ENCODE measurements around the gene KNTC1.
"Not testable (repeated sequence)": the region's sequence is repeated elsewhere in the genome, so short reads cannot be mapped to it uniquely, and the experiment has no call there.

KNTC1 gene

DNA sequence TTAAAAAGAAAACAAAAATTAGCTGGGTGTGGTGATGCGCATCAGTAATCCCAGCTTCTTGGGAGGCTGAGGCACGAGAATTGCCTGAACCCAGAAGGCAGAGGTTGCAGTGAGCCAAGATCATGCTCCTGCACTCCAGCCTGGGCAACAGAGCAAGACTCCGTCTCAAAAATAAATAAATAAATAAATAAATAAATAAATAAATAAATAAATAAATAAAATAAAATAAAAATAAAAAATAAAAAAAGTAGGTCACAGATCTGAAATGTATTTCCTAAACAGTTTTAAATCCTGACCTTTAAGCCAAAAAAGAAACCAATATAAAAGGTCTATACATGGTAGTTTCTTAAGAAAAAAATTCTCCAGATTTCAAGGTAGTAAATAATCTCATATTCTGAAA is 14.0 kb upstream of the KNTC1 start:
- not testable (repeated sequence) for DNase-seq

DNA sequence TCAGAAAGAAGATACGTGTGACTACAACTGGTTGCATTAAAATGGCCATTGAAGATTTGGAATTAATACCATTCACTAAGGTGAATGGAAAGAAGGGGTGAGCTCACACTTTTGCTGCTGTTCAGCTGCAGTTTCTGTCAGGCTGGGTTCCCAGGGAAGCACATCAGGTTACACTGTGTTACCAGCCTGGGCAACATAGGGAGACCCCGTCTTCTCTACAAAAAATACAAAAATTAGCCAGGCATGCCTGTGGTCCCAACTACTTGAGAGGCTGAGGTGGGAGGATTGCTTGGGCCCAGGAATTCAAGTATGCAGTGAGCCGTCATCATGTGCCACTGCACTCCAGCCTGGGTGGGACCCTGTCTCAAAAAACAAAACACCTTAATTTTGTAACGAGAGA is 13.4 kb upstream of the KNTC1 start:
- no peak for DNase-seq

DNA sequence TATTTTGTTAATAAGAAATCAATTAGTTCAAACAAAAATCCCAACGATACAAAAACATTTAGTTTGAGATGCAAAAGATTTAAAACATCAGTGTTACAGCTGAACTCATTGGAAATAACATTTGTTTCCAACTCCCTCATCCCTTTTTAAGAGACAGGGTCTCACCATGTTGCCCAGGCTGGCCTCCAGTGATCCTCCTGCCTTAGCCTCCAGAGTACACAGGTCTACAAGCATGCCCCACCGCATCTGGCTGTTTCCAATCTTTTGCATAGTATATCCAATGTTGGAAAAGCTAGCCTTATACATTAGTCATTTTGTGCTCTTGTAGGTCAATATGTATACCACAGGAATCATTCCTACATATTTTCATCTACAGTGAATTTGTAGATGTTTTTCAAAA is 11.8 kb upstream of the KNTC1 start:
- DNase-seq, result no peak

DNA sequence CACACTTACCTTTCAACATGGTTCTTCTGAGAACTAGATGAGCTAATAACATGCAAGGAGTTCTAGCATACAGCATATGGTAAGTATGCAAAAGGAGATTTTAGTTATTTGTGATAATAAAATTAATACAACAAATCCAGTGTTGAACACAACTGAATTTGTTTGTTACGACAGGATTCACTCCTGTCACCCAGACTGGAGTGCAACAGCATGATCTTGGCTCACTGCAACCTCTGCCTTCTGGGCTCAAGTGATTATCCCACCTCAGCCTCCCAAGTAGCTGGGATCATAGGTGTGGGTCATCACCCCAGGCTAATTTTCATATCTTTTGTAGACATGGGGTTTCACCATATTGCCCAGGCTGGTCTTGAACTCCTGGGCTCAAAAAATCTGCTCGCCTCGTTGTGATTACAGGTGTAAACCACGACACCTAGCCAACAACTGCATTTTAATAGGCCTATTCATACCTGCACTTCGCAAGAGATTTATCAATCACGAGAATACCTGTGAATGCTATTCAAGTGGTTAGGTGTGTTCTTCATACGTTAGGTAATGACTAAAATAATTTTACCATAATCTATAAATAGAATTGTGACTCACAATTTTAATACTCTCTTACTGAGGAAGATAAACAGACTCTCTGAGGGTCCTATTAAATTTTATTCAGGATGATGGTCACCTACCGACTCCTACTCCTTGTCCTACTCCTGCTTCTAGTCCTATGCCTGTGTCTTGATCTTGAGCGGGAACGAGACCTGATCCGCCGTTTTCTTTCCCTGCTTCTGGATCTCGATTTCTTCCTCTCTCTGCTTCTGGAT is 10.3 kb upstream of the KNTC1 start:
- no peak for DNase-seq

DNA sequence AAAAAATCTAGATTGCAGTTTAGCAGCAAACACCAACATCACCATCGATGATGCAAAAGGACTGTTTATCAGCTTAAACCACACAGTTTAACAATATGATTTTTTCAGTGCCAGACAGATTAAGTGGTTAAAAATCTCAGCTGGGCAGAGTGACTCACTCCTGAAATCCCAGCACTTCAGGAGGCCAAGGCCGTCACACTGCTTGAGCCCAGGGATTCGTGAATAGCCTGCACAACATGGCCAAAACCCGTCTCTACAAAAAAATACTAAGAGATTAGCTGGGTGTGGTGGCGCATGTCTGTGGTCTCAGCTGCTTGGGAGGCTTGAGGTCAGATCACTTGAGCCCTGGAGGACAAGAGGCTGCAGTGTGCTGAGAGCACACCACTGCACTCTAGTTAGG is 9.2 kb upstream of the KNTC1 start:
- DNase-seq, result no peak

DNA sequence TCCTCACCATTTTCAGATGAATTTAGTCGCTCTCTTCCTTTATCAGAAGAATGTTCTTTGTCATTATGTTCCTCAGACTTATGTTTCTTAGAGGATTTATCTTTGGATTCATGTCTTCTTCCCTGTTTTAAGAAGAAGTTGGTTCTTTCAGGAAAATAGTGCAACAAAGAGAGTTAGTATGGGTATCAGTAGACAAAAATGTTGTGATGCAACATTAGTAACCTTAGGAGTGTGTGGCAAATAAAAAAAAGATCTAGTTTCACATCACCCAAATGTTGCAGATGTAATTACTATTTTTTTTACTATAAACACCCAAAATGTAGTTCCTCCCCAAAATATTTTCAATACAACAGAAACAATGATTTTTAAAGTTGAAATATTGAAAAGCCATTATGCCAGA is 8.1 kb upstream of the KNTC1 start:
- no peak for DNase-seq

DNA sequence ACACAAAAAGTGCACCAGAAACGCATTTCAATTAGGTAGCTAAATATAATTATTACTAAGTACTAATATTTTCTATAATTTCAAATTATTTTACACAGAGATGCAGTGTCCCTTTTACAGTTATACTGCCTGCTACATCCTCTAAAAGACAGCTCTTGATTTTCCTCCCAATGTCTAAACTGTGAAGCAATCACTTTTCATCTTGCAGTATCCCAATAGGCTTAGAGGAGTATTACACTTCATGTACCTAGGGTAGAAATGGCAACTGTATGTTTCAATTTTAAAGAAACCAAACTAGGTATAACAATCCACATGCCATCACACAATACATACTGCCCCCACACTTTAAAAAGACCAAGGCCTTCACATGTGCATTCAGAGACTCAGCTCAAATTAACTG is 7.6 kb upstream of the KNTC1 start:
- no peak for DNase-seq

DNA sequence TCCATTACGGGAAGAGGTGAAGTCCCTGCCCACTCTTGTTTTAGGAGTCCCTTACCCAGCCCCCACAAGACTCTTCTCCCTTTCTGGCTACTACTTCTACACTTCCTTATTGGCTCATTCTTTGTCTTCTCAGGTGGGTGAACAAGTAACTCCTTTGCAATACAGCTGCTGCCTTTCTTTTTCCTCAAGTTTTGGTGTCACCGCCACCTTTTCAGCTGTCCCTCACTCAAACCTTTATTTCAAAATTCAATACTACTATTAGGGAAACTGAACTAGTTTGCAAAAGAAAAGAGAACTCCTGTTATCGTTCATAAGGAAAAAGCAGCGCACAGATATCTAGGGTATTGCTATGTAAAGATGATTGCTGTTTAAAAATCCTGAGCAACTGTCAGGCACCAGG is 6.4 kb upstream of the KNTC1 start:
- no peak for DNase-seq

DNA sequence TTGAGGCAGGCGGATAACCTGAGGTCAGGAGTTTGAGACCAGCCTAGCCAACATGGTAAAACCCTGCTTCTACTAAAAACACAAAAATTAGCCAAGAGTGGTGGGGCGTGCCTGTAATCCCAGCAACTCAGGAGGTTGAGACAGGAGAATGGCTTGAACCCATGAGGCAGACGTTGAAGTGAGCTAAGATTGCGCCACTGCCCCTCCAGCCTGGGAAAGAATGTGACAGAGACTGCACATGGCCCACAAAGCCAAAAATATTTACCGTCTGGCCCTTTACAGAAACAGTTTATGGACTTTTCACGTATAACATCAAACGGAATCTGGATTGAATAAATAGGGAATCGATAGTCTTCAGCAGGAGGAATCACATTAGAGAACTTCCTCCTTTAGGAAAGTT is 3.8 kb upstream of the KNTC1 start:
- DNase-seq, result no peak

DNA sequence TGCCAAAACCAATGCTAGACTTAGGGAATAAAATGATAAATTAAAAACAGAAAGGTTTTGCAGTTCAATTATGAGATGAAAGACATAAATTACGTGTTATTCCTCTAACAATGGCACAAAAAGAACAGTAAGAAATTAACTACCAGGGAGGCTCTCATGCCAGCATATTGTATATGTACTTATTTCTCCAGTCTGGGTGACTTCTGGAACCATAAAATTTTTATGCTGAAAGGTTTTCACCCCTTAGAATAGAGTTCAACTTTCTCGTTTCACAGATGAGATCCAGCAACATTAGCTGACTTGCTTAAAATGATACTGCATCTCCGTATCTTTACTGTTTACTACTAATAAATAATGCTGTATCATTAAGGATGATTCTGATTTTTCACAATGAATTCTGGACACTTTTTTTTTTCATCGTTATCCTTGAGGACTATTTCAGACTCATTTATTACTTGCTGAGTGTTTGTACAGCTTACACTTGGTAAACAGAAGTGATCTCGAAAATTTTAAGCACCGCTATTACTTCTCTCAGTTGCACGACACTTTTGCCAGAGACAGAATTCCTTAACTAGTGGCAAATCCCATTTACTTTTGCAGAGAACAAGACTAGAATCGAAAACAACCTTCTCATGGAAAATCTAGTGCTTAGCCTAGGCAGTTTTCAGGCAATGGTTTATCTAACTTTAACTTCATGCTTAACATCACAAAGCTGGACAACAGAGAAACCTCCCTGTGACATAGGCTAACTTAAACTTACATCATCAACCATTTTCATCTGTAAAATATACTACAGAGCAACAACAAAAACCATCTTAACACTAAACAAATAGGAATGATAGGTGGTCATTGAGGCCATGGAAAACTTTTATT is 3.0 kb upstream of the KNTC1 start:
- DNase-seq, result no peak

DNA sequence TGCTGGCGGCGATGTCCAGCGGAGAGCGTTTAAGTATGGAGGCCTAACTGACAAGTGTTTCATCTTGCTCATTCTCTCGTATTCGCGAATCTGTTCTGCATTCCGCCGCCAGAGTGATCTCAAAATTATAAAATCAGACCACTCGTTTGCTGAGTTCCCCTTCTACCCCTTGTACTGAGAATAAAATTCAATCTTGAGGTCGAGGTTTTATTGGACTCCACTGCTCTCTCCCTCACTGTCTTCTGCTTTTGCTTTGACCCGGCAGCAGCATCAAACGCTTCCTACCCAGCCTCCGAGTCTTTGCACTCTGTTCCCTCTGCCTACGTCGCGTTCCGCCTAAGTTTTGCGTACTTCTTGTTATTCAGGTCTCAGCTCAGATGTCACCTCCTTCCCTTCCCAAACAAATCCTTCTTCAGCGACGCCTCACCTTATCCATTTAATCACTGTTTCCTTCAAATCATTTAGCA is 462 bp downstream of the KNTC1 start:
- no peak for DNase-seq

DNA sequence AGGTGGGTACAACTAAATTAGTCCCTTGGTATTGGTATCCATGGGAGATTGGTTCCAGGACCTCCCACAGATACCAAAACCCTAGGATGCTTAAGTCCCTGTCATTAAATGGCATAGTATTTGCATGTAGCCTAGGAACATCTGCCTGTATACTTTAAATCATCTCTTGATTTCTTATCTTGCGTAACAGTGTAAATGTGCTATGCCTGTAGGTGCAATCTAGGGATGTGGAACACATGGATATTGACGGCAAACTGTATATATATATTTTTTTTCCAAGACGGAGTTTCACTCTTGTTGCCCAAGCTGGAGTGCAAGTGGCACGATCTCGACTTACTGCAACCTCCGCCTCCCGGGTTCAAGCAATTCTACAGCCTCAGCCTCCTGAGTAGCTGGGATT is 1.5 kb downstream of the KNTC1 start:
- no peak for DNase-seq

DNA sequence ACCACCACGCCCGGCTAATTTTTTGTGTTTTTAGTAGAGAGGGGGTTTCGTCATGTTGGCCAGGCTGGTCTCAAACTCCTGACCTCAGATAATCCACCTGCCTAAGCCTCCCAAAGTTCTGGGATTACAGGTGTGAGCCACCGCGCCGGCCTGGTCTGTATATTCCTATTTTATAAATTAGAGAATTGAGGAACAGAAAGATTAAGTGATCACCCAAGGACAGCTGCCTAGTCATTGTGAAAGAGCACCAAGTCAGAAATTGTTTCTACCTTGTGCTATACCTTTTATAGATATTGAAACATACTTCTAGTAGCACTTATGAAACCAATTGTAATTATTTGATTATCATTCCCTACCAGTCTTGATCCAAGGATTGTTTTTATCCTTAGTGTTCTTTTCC is 1.9 kb downstream of the KNTC1 start:
- DNase-seq, result no peak

DNA sequence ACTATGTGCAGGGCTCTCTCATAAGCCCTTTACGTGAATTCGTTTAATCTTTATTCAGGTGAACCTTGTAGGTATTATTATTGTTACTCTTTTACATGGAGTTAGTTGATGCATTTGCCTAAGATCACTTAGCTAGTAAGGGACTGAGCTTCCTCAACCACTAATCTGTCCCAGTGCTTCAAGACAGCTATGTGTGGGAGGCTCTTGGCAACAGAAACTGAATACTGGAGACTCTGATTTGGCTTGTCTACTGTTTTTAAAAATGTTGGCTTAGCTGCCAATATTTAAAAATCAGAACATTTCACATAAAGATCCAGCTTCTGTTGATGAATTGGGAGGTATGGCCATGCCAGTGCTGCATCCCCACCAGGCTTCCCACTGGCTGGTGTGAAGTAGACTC is 6.8 kb downstream of the KNTC1 start:
- DNase-seq, result no peak

DNA sequence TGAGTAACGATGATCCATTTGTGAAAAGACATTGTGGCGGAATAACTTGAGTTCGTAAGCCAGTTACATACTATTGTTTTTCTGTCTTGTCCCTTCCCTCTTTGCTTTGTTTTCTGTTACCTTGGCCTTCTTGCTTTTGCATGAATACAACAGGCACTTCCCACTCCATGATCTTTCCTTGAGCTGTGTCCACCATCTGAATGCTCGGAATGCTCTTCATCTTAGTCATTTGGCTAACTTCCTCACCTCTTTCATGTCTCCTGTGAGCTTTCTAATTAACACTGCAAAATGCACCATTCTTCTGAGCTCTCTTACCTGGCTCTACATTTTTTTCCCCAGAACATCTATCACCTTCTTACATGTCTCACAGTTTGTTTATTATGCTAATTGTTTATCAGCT is 10.0 kb downstream of the KNTC1 start:
- DNase-seq, result no peak

DNA sequence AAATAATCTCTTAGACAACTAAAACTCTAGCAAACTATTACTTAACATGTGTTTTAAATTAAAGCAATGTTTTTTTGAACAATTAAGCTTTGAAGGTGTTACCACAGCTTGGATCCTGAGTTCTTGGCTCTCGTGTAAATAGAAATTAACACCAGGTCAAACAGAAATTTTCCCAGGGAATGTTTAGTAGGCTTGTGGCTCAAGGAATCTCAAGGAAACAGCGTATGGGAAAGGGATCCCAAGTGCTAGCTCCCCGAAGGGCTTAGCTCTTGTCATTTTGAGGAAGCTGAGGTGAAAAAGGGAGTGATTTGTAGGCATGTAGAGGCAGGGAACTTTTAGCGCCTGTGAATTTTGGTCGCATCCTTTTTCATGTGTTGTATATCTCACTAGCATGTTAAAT is 11.4 kb downstream of the KNTC1 start:
- DNase-seq, result no peak

DNA sequence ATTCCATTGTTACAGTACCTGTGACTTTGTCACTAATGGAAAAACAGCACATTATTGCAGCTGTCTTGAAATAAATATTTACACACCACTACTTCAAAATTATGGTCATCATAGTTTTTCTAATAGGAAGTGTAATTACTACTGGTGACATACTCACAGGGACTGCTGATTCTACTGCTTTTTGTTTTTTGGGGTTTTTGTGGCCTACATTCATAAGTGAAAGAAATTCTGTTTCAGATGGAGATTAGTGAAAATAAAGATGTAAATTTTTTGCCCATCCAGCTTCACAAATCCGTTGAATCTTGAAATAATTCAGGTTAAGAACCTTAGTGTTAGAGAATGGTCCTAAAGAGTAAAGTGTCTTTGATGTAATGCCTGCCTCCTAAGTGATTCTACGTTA is 17.5 kb downstream of the KNTC1 start:
- no peak for DNase-seq

DNA sequence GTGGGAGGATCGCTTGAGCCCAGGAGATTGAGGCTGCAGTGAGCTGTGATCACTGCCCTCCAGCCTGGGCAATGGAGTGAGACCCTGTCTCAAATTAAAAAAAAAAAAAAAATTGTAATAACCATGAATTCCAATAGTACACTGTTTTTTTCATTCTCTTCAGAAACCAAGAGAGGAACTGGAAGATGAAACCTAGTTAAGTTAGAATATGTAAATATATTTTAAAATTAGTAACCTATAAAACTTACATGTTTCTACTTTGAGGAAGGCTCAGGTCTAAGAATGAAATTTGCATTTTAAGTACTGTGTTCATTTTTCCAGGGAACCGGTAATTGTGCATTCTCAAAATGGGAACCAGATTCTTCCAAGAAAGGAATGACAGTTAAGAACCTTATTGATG is 18.8 kb downstream of the KNTC1 start:
- no peak for DNase-seq

DNA sequence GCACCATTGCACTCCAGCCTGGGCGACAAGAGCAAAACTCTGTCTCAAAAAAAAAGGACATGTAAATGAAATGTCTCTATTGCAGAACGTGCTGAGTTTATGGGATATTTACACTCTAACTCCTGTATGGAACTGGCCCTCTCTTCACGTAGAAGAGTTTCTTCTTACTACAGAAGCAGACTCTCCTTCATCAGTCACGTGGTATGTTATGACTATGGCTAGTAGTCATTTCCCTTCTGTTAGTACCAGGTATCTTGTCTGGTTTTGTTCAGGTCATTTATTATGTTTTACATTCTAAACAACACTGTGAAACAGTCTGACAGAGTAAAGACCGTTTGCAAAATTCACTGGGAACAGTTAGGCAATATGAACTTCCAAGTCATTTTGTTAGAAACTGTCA is 20.3 kb downstream of the KNTC1 start:
- no peak for DNase-seq

DNA sequence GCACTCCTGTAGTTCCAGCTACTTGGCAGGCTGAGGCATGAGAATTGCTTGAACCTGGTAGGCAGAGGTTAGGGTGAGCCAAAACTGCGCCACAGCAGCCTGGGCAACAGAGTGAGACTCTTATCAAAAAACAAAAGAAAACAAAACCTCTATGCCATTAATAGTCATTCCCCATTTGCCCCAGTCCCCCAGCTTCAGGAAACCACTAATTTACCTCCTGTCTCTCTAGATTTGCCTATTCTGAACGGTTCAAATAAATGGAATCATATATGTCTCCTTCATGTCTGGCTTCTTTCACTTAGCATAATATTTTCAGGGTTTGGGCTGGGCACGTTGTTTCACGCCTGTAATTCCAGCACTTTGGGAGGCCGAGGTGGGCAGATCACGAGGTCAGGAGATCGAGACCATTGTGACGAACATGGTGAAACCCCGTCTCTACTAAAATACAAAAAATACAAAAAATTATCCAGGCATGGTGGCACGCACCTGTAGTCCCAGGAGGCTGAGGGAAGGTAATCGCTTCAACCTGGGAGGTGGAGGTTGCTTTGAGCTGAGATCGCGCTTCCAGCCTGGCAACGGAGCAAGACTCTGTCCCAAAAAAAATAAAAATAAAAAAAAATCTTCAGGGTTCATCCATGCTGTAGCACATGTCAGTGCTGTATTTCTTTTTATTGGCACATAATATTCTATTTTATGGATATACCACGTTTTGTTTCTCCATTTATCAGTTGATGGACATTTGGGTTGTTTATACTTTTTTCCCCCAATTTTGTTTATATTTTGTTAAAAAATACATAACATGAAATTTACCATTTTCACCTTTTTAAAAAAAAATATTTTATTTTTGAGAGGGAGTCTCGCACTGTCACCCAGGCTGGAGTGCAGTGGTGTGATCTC is 31.9 kb downstream of the KNTC1 start:
- DNase-seq, result no peak

DNA sequence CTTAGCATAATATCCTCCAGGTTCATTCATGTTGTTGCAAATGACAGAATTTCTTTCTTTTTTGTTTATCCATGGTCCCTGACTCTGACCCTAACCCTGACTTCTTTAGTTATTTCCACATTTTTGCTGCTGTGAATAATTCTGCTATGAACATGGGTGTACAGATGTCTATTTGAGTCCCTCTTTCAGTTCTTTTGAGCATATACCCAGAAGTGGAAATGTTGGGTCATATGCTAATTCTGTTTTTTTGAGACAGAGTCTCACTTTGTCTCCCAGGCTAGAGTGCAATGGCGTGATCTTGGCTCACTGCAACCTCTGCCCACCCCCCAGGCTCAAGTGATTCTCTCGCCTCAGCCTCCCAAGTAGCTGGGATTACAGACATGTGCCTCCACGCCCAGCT is 33.1 kb downstream of the KNTC1 start:
- no peak for DNase-seq

DNA sequence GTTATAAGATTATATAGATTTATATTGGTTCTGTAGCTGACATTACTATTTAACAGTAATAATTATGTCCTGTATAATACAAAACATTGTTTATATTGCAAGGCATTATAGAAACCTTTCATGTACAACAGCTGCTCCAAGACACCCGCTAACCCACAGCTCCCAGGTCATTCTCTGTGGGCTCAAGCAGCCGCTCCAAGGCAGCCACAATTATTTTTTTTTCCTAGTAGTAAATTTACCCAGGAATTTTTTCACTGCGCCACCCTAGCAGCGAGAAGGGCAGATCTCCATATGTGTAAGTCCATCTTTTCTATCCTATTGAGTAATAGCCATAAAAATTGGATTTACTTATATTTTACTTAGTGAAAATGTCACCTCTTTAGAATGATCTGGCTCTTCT is 36.3 kb downstream of the KNTC1 start:
- DNase-seq, result no peak

DNA sequence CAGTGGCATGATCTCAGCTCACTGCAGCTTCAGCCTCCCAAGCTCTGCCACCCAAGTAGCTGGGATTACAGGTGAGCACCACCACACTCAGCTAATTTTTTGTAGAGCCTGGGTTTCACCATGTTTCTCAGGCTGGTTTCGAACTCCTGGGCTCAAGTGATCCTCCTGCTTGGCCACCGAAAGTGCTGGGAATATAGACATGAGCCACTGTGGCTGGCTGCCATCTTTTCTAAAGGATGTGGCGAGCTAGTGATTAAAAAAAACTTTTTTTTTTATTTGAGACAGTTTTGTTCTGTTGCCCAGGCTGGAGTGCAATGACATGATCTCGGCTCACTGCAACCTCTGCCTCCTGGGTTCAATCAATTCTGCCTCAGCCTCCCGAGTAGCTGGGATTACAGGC is 39.8 kb downstream of the KNTC1 start:
- not testable (repeated sequence) for DNase-seq
